Testis (tissue), 2 donors: ENCODE measurements around the gene ATF3.

Experiments
- POLR2A ChIP-seq: fragments of 450-650 bp; IDR thresholded peaks from one replicate; pipeline ENCODE4 v1.6.1; 2017; ENCODE audit warnings: antibody characterized with exemption, mild to moderate bottlenecking, moderate library complexity
- TF ChIP-seq, protein P1 (sequence below), 3 experiments: fragments of 450-650 bp in 2 of 3; fragments of 200-600 bp in 1 of 3; sonication (generic) in 1 of 3; IDR thresholded peaks; one replicate each; pipeline ENCODE4 v1.5.1; 2016 to 2019; ENCODE audit warnings: antibody characterized with exemption in 3 of 3, mild to moderate bottlenecking in 2 of 3, moderate library complexity in 1 of 3

DNA sequence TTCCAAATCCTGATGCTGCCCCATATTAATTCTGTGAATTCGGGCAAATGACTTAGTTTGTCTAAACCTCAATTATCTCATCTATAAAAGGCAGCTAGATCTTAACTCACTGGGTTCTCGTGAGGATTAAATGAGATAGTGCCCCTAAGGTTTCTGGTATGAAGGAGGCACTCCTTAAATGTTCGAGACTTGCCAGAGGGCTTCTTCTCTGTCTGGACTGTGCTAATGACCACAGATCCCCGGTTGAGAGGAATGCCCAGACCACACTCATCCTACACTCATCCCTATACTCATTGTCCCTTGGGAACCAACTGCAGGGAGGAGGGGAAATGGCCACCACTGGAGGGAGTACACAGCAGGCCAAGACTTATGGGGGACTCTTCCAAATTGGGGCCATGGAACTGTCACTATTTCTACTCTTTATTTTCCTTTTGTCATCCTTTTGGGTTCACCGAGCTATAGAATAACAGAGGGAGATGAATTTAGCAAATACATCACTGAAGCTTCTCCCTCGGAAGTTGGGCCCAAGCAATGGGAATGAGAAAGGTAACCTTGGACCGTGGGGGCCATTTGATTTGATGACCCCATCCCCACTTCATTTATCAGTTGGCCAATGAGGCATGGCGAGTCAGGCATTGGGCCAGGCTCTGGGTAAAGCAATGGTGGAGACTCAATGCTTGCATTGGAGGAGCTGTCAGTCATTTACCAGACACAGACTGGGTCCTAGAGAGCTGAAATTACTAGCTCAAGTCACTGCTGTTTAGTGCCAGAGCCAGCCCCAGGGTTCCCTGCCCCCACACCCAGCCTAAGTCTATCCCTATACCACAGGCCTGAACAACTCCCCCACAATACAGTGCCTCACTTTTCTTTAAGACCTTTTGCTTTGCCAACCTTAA is 5.1 kb downstream of the ATF3 start:
- TF ChIP-seq, protein P1, sequence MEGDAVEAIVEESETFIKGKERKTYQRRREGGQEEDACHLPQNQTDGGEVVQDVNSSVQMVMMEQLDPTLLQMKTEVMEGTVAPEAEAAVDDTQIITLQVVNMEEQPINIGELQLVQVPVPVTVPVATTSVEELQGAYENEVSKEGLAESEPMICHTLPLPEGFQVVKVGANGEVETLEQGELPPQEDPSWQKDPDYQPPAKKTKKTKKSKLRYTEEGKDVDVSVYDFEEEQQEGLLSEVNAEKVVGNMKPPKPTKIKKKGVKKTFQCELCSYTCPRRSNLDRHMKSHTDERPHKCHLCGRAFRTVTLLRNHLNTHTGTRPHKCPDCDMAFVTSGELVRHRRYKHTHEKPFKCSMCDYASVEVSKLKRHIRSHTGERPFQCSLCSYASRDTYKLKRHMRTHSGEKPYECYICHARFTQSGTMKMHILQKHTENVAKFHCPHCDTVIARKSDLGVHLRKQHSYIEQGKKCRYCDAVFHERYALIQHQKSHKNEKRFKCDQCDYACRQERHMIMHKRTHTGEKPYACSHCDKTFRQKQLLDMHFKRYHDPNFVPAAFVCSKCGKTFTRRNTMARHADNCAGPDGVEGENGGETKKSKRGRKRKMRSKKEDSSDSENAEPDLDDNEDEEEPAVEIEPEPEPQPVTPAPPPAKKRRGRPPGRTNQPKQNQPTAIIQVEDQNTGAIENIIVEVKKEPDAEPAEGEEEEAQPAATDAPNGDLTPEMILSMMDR (IDR thresholded peaks at IDR 0.05) = no peak
- no peak for TF ChIP-seq POLR2A
